ENCODE measurements around the gene MGST3.
A peak's percentile ranks its signal among the peaks of the same experiment; 100 is the strongest.

- TF ChIP-seq CTCF (IDR thresholded peaks at IDR 0.05): no peak
- TF ChIP-seq POLR2A (IDR thresholded peaks at IDR 0.05): peak; percentile 74 to 86
- peak; percentile 48 to 91 for TF ChIP-seq EP300 (IDR thresholded peaks at IDR 0.05)
Measured at GRCh38 chr1:165630629-165631341, at the start of gene MGST3.
